H1 (cell line): ENCODE results near the gene DGKI. TPM values are rescaled to one million over a fixed set of nuclear protein-coding genes. Genes with fewer than 3 reads are reported as not detected.

Source experiments
- NANOG ChIP-seq: IDR thresholded peaks from 2 replicates; pipeline ENCODE4 v1.6.1; 2011; ENCODE audit warnings: low read length, low read depth, mild to moderate bottlenecking, inconsistent platforms; ENCODE audit not compliant: insufficient read depth, poor library complexity, severe bottlenecking
- SUZ12 ChIP-seq: fragments of 200-600 bp; sonication (generic); IDR thresholded peaks from 2 replicates; pipeline ENCODE4 v1.6.1; 2012; ENCODE audit warnings: mild to moderate bottlenecking, inconsistent platforms, low read length, moderate library complexity, mixed read lengths
- polyA plus RNA-seq, 7 experiments: library from polyadenylated mRNA; depleted of rRNA in 3 of 7; stranded (reverse) in 5 of 7; unstranded in 2 of 7; fragments of >200 nt in 5 of 7; fragments of 200-250 nt in 2 of 7; gene quantifications; 1 replicate in 5 of 7; 2 replicates in 1 of 7; 4 replicates in 1 of 7; pipeline versions ENCODE4 v1.2.1 to v1.2.3, GENCODE V29; 2011 to 2013; ENCODE audit warnings: missing spikeins in 2 of 7, mixed read lengths in 2 of 7
- total RNA-seq: library from RNA; stranded (reverse); fragmentation: NEBNext Ultra II Directional; extraction: Animal tissue kit (Norgen Biotek cat#: 25700); gene quantifications from 2 replicates; pipeline ENCODE4 v1.2.1, GENCODE V29; 2021

The DGKI gene
- total and polyA plus RNA-seq, 2 of the 8 experiments (the other 6 are each of a cell fraction or from before 2014, with no cell fraction given): 0.20 to 0.71 TPM

DNA sequence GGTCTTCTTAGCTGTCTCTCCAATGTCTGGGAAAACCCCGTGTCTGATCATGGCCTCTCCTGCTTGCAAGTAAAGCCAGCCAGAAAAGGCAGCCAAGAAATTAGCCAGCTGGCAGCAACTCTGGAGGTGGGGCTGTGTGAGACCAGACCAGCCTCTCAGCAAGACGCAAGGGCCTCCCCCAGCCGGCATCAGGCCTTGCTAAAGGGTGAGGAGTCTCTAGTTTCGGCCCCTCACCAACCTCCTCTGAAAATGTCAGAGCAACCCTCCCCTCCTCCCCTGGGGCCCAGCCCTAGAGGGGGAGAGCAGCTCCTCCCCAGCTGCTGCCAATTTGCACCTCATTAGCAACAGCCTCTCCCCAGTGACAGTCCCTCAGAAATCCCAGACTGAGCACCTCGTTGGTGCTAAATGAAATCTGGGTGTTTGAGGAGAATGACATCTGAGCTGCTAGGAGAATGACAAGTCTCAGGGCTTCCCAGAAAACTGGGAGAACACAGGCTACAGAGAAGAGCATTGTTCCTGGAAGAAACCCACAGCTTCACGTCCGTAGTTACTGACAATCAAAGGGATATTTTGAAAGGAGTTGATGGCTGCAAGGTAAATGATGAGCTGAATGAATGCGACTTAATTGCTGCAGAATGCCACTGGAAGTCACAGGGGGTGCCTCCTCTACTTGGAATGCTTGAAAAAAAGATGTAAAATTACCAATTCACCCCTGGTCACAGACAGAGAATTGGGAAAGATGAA, 25.9 kb downstream of the DGKI start (continued):
- TF ChIP-seq NANOG: peak; percentile 89
- no peak for TF ChIP-seq SUZ12
- TF ChIP-seq, all 59 proteins: peak for 5
